SKM-1 (cell line): Measurements from ENCODE around the gene MAPKAP1.

Experiments
- DNase-seq: peaks from one replicate; lab custom pipeline; 2025; ENCODE audit not compliant: unreplicated experiment; lab: John Stamatoyannopoulos, UW

MAPKAP1 gene

DNA sequence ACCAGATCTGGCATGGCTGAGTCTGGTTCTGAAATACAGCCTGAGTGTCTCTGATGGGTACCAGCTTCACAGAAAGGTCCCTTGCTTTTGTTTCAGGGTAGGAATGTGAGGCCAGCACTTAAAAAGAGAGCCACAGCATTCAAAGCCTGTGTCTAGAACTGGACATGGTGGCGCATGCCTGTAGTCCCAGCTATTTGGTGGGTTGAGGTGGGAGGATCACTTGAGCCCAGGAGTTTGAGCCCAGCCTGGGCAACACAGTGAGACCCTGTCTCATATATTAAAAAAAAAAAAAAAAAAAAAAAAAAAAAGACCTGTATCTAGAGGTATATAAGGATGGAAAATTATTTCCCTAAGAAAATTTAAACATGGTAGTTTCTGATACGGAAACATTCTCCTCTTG lies 243.1 kb downstream of the MAPKAP1 start:
- no peak for DNase-seq

- no peak for DNase-seq
Measured at GRCh38 chr9:125462861-125463291, 244.1 kb downstream of the MAPKAP1 start.

GRCh38 chr9:125461636-125462190 lies 245.3 kb downstream of the MAPKAP1 start:
- DNase-seq: no peak

GRCh38 chr9:125460883-125461635 lies 245.9 kb downstream of the MAPKAP1 start:
- DNase-seq: no peak

DNA sequence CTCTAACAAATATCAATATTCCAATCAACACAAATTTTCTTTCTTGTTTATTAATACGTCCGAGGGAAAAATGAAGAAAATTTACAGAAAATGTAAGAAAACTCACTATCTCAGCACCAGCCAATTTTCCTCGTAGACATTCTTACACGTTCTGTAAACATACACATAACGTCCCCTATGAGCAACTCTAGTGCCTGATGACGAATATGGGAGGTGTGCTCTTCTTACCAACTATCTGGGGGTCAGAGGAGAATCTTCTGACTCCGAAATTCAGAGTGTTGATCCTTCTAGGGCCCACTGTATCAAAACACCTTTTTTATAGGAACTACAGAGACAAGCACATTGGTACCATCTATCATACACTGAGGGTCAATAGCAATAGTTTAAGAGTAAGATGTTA lies 246.7 kb downstream of the MAPKAP1 start:
- no peak for DNase-seq

- no peak for DNase-seq
Measured at GRCh38 chr9:125457357-125457756, 249.7 kb downstream of the MAPKAP1 start.

DNA sequence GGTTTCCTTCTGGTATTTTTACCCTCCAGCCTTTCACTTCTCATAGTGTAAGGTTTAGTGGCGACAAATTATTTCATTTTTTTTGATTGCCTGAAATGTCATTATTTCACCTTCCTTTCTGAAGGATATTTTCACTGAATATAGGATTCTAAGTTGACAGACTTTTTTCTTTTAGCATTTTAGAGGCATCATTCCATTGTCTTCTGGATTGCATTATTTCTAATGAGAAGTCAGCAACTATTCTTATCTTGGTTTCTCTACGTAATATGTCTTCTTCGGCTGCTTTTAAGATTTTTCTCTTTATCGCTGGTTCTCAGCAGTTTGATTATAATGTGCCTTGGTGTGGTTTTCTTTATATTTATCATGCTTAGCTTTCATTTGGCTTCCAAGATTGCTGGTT lies 251.1 kb downstream of the MAPKAP1 start:
- no peak for DNase-seq

DNA sequence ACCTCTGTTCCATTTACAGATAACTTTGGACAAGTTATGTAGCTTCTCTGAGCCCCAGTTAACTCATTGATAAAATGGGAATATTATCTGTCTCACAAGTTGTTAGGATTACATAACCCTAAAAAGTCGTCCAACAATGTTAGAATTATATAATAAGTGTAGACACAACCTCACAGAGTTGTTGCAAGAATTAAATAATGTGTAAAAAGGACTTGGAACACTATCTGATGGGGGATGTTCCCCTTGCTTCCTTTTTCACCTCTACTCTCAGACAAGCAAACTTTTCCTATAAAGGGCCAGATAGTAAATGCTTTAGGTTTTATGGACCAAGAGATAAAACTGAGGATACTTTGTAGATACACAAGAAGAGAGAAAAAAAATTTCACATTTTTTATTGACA lies 251.9 kb downstream of the MAPKAP1 start:
- no peak for DNase-seq

GRCh38 chr9:125447202-125447802 lies 259.7 kb downstream of the MAPKAP1 start:
- no peak for DNase-seq

DNA sequence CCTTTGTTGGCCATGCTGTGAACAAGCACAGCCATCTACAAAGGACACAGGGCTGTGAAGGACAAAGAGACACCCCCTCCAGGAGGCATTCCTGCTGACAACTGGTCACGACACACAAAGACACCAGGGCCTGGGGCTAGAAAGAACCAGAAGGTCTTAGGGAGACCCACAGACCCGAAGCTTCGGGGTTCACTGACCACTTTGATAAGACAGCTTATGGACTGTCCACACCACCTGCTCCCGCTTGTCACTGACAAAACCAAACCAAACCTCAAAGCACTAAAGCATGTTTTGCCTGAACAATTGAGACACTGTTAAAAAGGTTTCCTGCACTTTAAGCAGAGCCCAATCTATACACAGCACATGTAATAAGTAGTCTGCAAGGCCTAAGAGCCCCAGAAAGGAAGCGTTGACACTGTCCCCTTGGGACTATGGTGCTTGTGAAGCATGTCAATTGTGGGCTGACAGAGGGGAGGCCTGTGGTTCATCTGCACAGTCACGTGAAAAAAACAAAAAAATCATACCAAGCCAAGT lies 260.4 kb downstream of the MAPKAP1 start:
- DNase-seq: no peak

- no peak for DNase-seq
Measured at GRCh38 chr9:125444956-125445506, 262.0 kb downstream of the MAPKAP1 start.

- no peak for DNase-seq
Measured at GRCh38 chr9:125444166-125444565, 262.8 kb downstream of the MAPKAP1 start.

DNA sequence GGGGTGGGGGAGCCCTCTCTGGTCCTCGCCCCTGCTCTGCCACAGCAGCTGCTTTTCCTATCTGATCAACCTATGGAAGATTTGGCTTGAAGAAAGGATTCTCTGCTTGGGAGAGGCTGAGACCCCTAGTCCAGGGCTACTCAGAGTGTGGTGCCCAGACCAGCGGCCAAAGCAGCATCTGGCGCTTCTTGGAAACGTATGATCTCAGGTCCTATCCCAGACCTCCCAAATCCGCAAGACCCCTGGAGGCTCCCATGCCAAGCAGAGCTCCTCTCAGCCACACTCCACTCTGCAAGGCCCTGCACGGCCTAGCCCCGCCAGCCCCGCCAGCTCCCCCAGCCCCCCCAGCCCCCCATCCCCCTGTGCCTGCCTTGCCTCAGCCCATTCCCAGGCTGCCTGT lies 263.6 kb downstream of the MAPKAP1 start:
- no peak for DNase-seq

DNA sequence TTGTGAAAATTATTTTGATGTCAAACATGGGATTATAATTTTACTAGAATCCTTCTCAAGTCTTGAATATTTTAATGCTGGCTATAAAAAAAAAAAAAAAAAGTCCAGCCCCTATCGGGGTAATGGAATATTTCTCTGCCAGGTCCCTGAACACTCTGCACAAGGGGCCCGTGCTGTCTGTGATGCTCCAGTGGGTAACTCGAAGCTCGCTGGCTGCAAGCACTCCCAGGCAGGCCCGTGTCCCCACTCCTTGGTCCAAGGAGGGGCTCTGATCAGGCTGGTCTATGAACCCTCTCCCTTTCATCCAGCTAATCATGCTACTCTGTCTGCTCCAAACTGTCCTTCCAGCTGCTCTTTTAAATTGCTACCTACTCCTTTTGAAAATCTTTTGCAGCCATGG lies 264.6 kb downstream of the MAPKAP1 start:
- DNase-seq: no peak

DNA sequence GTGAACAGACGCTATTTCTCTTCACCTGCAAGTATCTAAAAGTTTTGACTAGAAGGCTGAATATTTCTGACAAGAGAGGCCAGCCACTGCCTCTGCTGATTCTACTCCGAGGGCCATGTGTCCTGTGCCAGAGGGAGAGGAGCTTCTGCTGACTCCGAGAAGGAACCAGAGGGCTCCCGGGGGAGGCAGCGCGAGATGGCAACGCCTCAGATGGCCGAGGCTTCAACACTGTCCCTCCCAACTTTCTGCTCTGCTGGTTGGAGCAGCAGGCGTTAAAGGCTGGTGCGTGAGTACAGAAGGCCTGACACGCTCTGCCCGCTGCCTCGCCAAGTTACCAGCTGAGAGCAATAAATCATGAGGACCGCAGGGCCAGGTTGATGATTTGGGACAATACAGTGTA lies 266.6 kb downstream of the MAPKAP1 start:
- DNase-seq: no peak

GRCh38 chr9:125439434-125440272 lies 267.4 kb downstream of the MAPKAP1 start:
- DNase-seq: no peak

DNA sequence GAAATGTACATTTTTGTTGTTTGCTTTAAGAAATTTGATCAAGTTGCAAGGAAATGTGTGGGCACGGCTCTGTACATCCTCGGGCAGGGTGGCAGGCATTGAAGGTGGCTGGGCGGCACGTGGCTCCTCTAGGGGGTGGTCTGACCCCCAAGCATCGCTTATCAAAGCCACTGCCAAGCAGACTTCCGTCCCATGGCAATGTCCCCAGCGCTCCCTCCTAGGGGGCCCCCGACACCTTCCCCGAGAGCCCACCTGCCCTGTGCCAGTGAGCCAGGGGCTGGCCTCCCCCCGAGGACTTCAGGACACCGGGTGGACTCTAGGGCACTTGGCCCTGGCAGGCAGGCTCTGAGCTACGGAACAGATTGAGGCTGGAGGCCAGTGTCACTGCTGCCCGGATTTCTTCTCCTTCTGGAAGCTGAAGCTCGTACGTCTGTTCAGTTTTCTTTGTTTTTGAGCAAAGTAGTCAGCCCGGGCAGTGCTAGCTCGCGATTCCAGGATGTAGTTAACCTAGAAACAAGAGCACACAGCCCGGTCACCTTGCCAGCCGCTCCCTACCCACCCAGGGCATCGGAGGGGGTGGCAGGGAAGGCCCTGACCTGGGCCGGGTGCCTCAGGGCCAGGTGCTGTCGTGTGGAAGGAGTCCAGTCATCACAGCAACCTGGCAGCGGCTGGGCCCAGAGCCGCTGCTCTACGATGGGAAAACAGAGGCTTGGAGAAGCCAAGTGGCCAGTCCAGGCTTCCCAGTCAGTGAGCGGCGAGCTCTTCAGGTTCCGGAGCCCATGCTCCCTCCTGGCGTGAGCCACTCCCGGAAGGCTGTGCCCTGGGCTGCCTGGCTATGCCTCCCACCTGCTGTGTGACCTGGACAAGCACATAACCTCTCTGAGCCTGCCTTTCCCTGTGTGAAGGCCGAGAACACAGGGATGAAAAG lies 268.2 kb downstream of the MAPKAP1 start:
- no peak for DNase-seq

GRCh38 chr9:125437771-125438221 lies 269.2 kb downstream of the MAPKAP1 start:
- no peak for DNase-seq

DNA sequence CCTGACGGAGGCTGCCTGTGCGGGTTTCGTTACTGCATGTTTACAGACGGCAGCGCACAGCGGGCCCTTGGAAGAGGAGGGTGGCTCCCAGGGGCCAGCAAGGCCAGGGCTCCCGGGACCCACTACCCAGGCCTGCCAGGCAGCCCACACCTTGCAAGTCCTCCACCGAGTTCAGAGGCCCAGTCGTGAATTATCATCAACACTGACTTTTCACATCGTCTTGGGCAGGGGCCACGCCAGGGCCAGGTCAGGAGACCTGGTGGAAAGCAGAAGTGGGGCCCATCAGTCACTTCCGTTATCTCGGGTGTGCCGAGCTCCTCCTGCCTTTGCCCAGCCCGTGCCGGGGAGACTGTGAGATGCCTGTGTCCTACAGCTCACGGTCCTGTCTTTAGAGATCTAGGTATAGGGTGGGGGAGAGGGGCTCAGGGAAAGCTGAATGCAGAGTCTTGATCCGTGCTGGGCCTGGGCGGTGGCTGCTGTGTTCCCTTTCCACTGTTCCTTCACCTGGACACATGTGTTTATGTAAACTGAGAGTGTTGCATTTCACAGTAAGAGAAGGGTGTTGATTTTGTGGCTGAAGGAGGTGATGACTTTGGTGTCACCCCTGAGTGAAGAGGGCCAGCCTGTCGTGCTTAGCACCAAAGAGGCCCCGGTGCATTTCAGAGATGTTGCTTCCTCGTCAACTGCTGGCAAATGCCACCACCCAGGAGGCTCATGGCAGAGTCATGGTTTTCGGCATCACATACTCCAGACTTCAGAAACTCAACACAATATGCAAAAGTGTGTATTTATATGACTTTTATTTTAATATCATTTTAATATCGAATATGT lies 270.2 kb downstream of the MAPKAP1 start:
- no peak for DNase-seq
